Measurements from ENCODE around the gene AOC1.
"Not testable (repeated sequence)": the region's sequence is repeated elsewhere in the genome, so short reads cannot be mapped to it uniquely, and the experiment has no call there.

Gene AOC1

DNA sequence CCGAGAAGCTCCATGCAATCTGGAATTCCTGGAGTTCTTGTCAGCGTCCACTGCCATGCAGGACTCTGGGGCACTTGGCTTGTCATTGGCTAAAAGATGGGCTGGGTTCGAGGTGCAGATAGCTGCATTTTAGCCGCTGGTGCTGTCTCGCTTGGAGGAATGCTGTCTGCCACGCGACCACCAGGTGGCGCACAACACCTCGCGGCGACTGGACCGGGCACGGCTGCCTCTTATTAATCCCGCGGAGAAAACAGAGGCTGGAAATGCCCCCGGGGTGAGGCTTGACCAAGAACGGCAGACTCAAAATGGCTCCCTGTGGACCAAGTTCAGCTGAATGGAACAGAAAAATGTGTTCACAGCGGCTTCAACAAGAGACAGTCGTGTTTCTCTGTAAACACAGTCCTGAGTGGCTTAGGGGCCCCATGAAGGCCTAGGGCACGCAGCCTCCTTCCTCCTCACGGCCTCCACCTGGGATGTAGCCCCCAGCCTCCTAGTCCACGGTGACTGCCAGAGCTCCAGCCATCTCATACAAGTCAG is 46.2 kb downstream of the AOC1 start:
- peak; percentile 60 for DNase-seq

DNA sequence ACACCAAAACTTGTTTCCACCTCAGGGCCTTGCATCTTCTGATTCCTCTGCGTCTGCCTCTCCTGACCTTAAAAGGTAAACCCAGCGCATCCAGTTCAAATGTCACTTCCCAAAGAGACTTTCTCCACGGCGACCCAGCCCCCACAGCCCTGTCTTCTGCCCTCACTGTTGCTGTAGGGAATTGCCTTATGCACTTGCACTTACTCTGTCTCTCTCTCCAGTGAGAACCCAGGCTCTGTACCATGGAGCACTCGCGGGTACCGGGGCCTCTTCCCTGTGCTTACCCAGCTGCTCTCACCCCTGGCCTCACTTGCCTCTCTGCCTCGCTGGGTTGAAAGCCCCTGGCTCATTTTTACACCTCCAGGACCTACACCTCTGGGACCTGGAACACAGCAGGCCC is 48.4 kb downstream of the AOC1 start:
- no peak for DNase-seq

DNA sequence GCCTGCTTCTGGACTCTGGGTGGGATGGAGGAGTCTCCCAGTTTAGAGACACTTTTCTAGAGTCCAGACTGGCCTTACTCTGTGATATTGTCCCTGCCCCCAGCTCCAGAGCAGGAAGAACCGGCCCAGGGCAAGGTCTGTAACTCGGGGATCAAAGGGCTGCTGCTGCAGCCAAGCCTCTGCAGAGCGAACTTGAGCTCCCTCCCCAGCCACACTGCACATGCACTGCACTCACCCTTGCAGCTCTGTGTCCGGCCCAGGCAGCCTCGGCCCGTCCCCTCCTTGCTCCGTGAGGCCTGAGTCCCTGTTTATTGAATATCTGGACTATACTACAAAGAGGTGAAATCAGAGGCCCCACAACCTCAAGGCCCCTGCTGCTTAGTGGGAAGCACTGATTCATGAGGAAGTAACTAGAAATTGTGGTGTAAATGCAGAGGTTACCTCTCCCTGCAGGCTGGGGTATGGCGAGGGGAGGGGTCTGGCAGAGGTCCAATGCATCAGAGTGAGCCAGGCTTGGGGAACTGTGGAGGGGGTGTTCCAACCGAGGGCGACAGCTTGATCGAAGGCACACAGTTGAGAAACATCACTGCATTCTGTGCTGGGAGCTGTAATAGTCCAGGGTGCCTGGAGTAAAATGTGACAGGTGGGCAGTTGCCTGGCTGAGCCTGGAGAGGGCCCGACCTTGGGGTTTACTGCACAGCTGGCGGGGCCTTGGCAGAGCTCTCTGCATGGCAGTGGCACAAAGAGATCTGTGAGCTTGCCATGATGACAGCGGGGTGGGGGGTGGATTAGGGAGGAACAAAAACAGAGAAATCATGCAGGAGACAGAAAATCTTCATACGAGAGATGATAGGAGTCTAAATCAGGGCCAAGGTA is 49.1 kb downstream of the AOC1 start:
- DNase-seq: peak; percentile 9

DNA sequence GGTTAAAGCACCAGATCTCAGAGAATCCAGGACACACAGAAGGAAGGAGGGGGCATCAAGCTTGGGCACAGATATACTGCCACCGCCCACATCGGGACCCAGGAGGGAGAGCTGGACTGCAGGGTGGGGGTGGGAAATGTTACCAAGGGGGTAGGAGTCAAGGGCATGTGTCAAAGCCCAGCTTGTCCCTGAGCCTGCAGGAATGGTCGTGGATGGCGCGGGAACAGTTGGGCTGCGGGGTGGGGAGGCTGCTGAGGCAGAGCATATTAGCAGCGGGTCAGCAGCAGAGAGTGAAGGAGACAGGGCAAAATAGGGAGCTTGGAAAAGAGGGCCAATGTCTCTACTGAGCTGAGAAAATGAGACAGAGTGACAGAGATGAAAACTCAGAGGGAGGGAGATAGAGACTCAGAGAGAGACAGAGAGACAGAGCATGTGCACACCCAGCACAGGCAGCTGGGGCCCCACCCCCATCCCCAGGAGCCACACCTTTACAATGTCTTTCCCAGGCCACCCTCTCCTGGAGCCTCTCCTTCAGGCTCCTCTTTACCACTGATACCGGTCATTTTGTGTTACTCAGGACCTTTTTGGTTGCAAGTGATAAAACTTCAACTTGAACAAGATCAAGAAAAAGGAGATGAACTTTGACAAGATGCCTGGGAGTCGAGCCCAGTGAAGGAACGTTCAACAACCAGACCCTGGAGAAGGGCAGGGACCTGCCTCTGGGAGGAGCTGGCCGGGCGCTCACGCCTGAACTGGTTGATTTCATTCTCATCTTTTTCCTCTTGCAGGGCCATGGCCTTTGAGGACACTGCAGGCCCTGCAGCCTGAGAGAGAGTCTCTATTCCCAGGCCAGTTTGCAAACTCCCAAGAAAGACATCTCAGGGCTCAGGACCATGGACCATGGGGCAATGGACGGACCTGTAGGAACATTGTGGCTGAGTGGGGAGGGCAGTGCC is 50.0 kb downstream of the AOC1 start:
- DNase-seq: no peak

DNA sequence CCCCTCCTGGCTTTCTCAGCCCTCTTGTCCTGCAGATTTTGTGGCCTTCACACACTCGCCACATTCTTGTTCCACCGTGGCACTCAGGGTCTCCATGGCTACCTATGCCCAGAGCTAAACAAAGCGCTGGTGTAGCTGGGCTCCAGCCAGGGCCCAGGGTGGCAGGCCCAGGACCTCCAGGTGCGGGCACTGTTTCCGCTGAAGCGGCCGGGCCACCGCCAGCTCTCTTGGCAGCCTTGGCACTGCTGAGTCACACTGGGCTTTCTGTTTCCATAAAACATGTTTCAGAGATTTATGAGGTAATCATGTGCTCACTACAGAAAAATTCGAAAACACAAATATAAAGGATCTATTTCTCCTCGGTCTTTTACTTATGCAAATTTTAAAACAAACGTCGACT is 51.3 kb downstream of the AOC1 start:
- peak; percentile 5 for DNase-seq

DNA sequence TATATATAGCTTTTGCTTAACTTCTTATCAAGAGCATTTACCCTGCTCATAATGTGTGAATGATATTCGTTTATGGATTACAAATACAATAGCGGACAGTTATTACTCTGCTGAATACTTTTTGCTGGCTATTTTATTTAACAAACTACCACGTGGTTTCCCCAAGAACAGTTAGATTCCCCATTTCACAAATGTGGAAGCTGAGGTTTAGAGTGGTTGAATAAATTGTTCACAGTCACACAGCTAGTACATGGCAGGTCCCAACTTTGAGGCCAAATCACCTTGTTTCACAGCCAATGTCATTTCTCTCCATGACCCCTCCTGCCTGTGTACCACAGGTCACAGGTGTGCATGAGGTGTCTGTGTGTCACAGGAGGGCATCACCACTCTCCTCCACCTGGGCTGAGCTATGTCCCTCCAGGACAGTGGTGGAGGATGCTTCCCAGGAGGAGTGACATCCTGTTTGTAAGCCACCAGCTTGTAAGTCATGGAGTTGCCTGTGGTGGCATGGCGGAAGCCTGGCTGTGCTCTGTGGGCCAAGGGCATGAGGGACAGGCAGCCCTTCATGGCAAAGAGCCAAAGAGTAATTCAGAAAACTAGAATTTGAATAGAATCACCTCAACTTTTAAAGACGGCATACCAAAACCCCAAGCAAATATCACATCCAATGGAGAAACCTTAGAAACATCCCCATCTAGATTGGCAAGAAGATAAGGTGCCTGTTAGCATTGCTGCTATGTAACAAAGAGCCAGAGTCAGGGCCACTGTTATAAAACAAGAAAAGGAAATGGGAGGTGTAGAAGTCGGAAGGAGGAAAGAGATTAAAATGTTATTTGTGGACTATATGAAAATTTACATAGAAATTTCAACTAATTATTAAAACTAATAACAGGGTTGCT is 51.9 kb downstream of the AOC1 start:
- DNase-seq: no peak

DNA sequence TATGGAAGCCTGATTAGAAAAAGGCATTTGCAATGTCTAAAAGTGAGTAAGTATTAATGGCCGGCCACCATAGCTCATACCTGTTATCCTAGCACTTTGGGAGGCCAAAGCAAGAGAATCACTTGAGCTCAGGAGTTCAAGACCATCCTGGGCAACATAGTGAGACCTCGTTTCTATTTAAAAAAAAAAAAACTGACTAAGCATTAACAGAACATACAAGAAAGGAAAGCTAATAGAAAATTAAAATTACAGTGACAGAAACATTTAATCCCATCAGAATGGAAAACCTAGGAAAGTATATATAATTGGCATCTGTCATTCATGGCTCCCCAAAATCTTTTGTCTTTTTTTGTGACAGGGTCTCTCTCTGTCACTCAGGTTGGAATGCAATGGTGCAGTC is 55.9 kb downstream of the AOC1 start:
- DNase-seq: no peak

DNA sequence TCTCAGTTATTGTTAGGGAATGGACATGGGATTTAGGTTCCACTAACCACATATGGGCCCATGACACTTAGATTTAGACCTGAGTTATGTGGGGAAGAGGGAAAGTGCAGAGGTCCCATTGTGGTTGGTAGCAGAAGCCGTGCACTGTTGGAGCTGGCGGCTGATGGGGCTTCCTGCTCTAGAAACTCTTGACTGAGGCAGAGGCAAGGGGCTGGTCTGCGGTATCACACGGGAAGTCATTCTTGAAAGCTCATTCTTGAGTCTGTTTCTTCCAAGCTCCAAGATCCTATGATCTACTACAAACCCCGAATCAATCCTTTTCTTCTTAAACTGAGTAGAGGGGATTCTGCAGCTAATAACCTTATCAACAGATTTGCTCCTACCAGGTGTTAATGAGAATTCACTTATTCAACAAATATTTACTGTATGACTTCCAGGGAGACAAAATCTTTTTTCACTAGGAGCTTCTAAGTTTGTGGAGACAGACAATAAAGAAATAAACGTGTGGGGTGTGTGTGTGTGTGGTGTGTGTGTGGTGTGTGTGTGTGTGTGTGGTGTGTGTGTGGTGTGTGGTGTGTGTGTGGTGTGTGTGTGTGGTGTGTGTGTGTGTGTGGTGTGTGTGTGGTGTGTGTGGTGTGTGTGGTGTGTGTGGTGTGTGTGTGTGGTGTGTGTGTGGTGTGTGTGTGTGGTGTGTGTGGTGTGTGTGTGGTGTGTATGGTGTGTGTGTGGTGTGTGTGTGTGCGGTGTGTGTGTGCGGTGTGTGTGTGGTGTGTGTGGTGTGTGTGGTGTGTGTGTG is 57.1 kb downstream of the AOC1 start:
- DNase-seq: no peak

DNA sequence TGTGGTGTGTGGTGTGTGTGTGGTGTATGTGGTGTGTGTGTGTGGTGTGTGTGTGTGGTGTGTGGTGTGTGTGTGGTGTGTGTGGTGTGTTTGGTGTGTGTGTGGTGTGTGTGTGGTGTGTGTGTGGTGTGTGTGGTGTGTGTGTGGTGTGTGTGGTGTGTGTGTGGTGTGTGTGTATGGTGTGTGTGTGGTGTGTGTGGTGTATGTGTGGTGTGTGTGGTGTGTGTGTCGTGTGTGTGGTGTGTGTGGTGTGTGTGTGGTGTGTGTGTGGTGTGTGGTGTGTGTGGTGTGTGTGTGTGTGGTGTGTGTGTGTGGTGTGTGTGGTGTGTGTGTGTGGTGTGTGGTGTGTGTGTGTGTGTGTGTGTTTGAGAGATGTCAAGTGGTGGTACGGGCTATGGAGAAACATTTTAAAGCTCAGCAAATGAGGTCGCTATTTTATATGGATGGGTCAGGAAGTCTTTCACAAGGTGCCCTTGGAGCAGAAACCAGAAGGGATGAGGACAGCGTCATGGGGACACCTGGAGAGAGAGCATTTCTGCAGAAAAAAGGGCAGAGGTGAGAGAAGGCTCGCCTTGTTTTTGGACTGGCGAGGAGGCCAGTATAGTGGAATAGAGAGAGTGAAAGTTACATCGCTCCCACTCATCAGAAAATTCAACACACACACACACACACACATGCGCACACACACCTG is 58.1 kb downstream of the AOC1 start:
- DNase-seq: not testable (repeated sequence)

DNA sequence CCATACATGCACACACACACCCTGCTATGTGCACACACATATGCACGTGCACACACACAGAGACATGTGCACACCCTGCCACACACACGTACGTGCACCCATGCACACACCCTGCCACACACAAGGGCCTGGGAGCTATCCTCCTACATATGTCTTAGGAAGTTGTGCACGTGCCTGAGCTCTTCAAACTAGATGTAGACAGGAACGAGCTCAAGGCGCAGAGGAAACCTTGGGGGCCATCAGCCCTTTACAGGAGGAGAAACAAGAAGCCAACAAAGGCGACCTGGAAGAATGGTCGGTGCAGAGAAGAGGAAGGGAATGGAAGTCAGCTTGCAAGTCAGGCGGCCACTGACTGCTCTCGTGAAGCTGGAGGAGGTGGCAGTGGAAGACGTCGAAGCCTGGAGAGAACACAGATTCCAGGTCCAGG is 58.7 kb downstream of the AOC1 start:
- no peak for DNase-seq

Data from NCI-H2107 (cell line).